Epithelial cell of proximal tubule (primary cell): ENCODE results near the gene C1QTNF3. TPM values are rescaled to one million over a fixed set of nuclear protein-coding genes. Genes with fewer than 3 reads are reported as not detected.
A peak's percentile ranks its signal among the peaks of the same experiment; 100 is the strongest.

Source experiments
- DNase-seq: peaks from one replicate; pipeline ENCODE4 v3.0.0-alpha.2; 2011; ENCODE audit warnings: low read depth
- H3K4me3 ChIP-seq: 2 replicates; pipeline ENCODE4 v1.5.1; 2011; ENCODE audit warnings: low read depth, mild to moderate bottlenecking, low read length
- total RNA-seq: library from RNA; depleted of rRNA; stranded (reverse); fragments of >200 nt; gene quantifications from 2 replicates; pipeline ENCODE4 v1.2.3, GENCODE V29; 2015
- TF ChIP-seq, protein P1 (sequence below): conservative IDR thresholded peaks from 2 replicates; pipeline ENCODE4 v1.5.1; 2012; ENCODE audit warnings: low read depth, mild to moderate bottlenecking, low read length

The C1QTNF3 gene
- total RNA-seq, 1 donor from 2014 or later, result 2.8 TPM

GRCh38 chr5:34045996-34046395 is 3.0 kb upstream of the C1QTNF3 start:
- no peak for DNase-seq
- H3K4me3 ChIP-seq, result no peak overlapping the region
- TF ChIP-seq, protein P1, sequence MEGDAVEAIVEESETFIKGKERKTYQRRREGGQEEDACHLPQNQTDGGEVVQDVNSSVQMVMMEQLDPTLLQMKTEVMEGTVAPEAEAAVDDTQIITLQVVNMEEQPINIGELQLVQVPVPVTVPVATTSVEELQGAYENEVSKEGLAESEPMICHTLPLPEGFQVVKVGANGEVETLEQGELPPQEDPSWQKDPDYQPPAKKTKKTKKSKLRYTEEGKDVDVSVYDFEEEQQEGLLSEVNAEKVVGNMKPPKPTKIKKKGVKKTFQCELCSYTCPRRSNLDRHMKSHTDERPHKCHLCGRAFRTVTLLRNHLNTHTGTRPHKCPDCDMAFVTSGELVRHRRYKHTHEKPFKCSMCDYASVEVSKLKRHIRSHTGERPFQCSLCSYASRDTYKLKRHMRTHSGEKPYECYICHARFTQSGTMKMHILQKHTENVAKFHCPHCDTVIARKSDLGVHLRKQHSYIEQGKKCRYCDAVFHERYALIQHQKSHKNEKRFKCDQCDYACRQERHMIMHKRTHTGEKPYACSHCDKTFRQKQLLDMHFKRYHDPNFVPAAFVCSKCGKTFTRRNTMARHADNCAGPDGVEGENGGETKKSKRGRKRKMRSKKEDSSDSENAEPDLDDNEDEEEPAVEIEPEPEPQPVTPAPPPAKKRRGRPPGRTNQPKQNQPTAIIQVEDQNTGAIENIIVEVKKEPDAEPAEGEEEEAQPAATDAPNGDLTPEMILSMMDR, result no peak

DNA sequence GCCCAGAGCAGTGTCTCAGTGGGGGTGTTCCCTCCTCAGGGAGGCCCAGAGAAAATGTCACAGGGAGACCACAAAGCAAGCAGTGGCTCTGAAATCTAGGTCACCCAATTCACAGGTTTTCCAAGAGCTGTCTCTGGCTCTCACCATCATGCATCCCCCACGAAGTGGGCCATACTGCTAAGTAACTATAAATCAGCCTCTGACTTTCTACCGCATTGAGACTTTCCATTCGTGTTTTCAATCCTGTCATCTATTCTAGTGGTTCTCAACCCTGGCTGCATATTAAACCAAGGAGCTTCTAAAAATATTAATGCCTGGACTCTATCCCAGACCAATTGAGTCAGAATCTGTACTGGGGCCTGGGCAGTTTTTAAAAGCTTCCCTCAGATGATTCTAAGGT is 2.0 kb upstream of the C1QTNF3 start:
- TF ChIP-seq, protein P1, result no peak
- no peak overlapping the region for H3K4me3 ChIP-seq
- no peak for DNase-seq

- TF ChIP-seq, protein P1, result no peak
- DNase-seq, result no peak
Observed at GRCh38 chr5:34042321-34042720, 692 bp downstream of the C1QTNF3 start.

DNA sequence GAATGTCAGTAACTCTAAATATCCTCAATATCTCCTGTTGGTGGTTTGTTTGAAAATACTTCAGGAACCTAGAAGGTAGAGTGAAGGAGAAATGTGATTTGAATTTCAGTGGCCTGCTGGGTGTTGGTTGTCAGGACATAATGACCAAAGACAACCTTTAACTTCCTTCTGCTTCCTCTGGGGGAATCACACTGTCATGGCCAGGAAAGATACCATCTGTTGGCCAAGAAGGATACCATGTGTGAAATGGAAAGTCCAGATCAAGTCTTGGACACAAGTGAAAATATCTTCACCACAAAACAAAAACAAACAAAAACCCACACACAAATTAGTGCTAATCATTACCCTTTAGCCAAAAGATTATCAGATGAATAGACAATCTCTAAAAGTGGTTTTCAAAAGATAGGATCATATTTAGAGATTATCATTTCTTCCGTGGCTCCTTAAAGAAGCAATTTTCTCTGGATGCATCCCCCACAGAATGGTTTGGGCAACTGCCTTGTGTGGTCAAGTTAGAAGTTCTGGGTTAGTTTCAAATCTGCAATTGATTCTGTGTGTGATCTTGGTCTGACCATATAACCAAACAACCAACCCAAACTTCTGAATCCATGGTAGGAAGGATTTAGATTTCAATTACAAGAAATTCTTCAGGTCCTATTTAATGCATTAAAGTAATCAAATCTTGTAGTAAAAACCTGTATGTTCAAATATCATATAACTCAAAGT is 1.6 kb downstream of the C1QTNF3 start:
- H3K4me3 ChIP-seq, result no peak overlapping the region
- TF ChIP-seq, protein P1, result peak; percentile 14
- DNase-seq, result no peak

More at GRCh38 chr5:34042321-34042720, 692 bp downstream of the C1QTNF3 start:
- no peak overlapping the region for H3K4me3 ChIP-seq

DNA sequence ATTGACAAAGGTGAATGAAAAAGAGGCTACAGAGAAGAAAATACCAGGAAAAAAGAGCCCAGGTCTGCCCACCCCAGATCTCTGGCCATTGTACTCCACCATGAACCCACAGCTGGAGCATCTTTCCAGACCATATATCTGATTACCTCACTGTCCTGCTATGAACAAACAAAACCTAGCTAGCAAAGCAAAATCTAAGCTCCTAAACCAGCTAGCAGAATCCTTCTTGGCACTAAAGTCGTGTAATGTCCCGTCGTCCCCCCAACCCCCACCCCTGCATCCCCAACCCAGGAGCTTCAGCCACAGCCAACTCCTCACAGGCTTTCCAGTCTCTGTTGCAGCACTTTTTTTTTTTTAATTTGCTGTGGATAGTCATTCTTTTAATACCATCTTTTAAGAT is 2.5 kb downstream of the C1QTNF3 start:
- H3K4me3 ChIP-seq, result no peak overlapping the region
- TF ChIP-seq, protein P1, result no peak
- no peak for DNase-seq

DNA sequence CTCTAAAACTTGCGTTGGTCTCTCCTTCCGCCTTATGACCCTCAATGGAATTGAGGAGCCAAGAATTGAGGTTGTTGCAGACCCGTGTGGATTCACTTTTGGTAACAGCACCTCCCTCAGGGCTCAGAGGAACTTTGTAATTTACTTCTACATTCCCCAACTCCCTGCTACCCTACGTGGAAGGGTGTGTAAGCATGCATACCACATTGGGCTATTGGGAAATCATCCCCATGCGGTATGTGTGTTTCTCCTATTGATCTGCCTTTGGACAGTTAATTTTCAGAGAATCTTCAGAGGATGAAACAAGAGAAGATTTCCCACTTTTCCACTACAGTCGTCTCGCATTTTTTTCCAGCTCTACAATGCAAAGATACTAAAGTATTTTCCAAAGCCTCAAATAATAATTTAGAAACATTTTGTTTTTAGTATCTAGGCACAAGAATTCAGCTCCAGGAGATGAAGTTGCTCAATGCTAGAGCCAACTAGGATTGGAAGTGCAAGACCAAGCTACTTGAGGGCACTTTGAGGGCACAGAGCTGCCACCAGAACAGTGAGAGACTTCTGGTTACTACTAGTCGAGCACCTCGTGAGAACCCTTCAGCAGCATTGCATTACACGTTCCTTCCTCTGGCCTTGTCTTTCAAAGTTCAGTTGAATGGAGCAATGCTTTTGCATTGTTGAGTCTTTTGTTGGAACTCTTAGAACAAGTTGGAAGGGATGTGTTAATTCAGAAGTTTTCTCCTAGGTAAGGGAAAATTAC is 3.4 kb downstream of the C1QTNF3 start:
- DNase-seq, result no peak
- no peak overlapping the region for H3K4me3 ChIP-seq
- TF ChIP-seq, protein P1, result no peak
